Measurements from ENCODE around the gene WNT6. TPM values are rescaled to one million over a fixed set of nuclear protein-coding genes. Genes with fewer than 3 reads are reported as not detected.

WNT6 gene
- total RNA-seq, 1 experiment from 2014 or later = 8.1 TPM

GRCh38 chr2:218880859-218881594 lies 21.4 kb downstream of the WNT6 start:
- BruUV-seq (replicated peaks) = no TSS peak
- ATAC-seq (no peak), DNase-seq (ENCODE audit: low read depth, low spot score) (no peak)
- no peak for TF ChIP-seq TCF7L2 (IDR thresholded peaks at IDR 0.05; ENCODE audit: low read depth, low read length)
- TF ChIP-seq REST (IDR thresholded peaks at IDR 0.05; ENCODE audit: insufficient read depth in 1 of 2, low read depth in 2 of 2, low read length in 1 of 2) = no peak
- no peak for TF ChIP-seq POLR2AphosphoS5 (IDR thresholded peaks at IDR 0.05; ENCODE audit: low read depth, low read length)
- no peak for TF ChIP-seq CTCF (IDR thresholded peaks at IDR 0.05)
- TF ChIP-seq SIN3A (IDR thresholded peaks at IDR 0.05; ENCODE audit: borderline replicate concordance, insufficient read depth, low read depth, low read length) = no peak
- in situ Hi-C loops (cut with HindIII; ENCODE audit: low pct_unique_long_range_greater_than_20kb, low sequenced_read_pairs) (no loop called here), intact Hi-C loops (cut with micrococcal nuclease; ENCODE audit: unreplicated experiment) (no loop called here)
- Histone ChIP-seq H3K4me1 (ENCODE audit: control insufficient read depth, insufficient read depth, low read length) (peaks cover 28% of the 10 kb centered on the region), H3K4me3 (ENCODE audit: low read depth in 2 of 2, low read length in 2 of 2) (peak overlapping the region; percentile 35 to 48), H3K9me3 (ENCODE audit: control insufficient read depth, insufficient read depth, low read depth, low read length) (no peaks in the 10 kb centered on the region), H3K27ac (ENCODE audit: low read length) (no peak overlapping the region), H3K36me3 (ENCODE audit: control insufficient read depth, insufficient read depth, low read length) (no peaks in the 10 kb centered on the region), H3K27me3 (ENCODE audit: control insufficient read depth, insufficient read depth, low read length) (no peaks in the 10 kb centered on the region)
- ChIA-PET CTCF (interaction anchor here (0.6 to 0.7 kb wide), 3 partner anchors 25 to 156 kb away, joined by 3 to 5 read pairs (median 3); no protein-coding TSS in a partner anchor), POLR2A (interaction anchor here (0.5 to 0.7 kb wide), 4 partner anchors 10 to 222 kb away, joined by 5 to 10 read pairs (median 6); no protein-coding TSS in a partner anchor)

- Histone ChIP-seq H3K4me1 (ENCODE audit: control insufficient read depth, insufficient read depth, low read length) (peaks cover 28% of the 10 kb centered on the region), H3K4me3 (ENCODE audit: low read depth in 2 of 2, low read length in 2 of 2) (no peak overlapping the region), H3K27ac (ENCODE audit: low read length) (no peak overlapping the region), H3K9me3 (ENCODE audit: control insufficient read depth, insufficient read depth, low read depth, low read length) (no peaks in the 10 kb centered on the region), H3K36me3 (ENCODE audit: control insufficient read depth, insufficient read depth, low read length) (no peaks in the 10 kb centered on the region), H3K27me3 (ENCODE audit: control insufficient read depth, insufficient read depth, low read length) (no peaks in the 10 kb centered on the region)
- DNase-seq (ENCODE audit: low read depth, low spot score) (no peak), ATAC-seq (no peak)
- in situ Hi-C loops (cut with HindIII; ENCODE audit: low pct_unique_long_range_greater_than_20kb, low sequenced_read_pairs) (no loop called here), intact Hi-C loops (cut with micrococcal nuclease; ENCODE audit: unreplicated experiment) (no loop called here)
- CTCF ChIA-PET = interaction anchor here (0.6 to 1.2 kb wide), 2 partner anchors 16 to 26 kb away, joined by 3 to 5 read pairs; no protein-coding TSS in a partner anchor
- BruUV-seq (replicated peaks) = no TSS peak
- POLR2A ChIA-PET = no interaction called here
- TF ChIP-seq CTCF (IDR thresholded peaks at IDR 0.05) (no peak), SIN3A (IDR thresholded peaks at IDR 0.05; ENCODE audit: borderline replicate concordance, insufficient read depth, low read depth, low read length) (no peak), TCF7L2 (IDR thresholded peaks at IDR 0.05; ENCODE audit: low read depth, low read length) (no peak), POLR2AphosphoS5 (IDR thresholded peaks at IDR 0.05; ENCODE audit: low read depth, low read length) (no peak), REST (IDR thresholded peaks at IDR 0.05; ENCODE audit: insufficient read depth in 1 of 2, low read depth in 2 of 2, low read length in 1 of 2) (no peak)
Measured at GRCh38 chr2:218881744-218882460, 22.3 kb downstream of the WNT6 start.
